NCI-H146 (cell line): ENCODE data around the gene SLC9A3.
A peak's percentile ranks its signal among the peaks of the same experiment; 100 is the strongest.

Experiments used
- DNase-seq: peaks from one replicate; lab custom pipeline; 2025; lab: John Stamatoyannopoulos, UW

The SLC9A3 gene

DNA sequence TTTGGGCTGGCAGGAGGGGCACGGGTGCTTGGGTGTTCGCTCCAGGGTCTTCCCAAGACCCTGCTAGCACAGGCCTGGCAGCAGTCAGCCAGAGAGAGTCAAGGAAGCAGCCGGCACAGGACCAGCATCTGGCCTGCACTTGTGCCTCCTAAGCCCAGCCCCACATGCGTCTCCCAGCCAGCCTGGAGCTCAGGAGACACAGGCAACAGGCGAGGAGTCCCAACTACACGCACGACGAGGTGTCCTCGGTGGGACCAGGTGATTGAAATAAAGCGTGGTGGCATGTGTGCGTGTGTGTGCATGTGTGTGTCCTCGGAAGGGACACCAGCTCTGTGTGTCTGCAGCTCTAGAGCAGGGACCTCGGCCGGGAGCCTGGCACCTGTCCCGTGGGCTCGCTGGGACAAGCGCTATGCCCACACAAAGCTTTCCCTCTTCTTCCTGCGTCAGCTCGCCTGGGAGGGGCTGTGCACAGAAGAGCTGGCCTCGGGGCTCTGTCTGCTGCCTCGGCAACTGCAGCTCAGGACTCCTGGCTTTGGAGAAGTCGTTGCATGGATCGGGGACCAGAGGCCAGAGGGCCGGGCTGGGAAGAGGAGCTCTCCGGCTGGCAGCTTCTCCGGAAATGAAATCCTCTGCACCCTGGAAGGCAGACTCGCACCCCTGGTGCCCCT, 14.7 kb upstream of the SLC9A3 start:
- DNase-seq, result no peak

DNA sequence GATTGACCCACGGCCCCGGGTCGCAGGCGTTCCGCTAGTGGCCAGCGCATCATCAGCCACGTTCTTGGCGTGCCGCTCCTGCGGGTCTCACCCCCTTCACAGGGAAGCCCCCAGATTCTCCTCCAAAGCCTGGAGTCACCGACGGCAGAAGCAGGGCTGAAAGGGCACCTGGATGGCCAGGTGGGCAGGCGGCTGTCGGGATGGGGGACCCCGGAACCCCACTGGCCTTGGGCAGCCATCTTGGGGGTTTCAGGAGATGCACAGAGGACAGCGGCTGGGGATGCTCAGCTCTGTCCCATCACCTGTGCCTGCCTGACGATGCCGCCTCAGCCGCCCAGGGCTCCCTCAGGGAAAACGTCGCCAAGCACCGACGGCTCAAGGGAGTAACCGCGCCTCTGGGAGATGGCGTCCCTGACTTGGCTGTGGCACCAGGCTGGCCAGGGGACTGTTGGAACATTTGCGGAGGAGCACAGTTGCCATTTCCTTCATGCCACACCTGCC, 14.1 kb upstream of the SLC9A3 start:
- DNase-seq, result no peak

DNA sequence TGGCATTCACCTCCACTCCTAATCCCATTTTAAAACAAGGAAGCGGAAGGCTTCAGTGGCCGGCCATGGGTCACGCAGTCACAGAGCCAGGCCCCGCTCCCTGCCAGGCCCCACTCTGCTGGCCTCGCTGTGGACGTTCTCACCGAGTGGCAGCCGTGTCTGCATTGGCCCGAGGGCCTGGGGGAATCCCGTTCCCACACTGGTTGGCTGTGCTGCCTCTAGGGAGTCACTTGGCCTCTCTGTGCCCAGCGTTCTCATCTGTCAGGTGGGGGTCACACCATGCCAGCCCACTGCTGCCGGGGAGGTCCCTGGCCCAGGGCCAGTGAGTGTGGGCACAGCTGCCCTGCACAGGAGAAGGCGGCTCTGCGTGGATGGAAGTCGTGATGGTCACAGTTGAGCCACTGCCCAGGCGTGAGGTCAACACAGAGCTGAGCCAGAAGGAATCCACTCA, 13.4 kb upstream of the SLC9A3 start:
- no peak for DNase-seq

GRCh38 chr5:537098-537497, 12.8 kb upstream of the SLC9A3 start:
- no peak for DNase-seq

DNA sequence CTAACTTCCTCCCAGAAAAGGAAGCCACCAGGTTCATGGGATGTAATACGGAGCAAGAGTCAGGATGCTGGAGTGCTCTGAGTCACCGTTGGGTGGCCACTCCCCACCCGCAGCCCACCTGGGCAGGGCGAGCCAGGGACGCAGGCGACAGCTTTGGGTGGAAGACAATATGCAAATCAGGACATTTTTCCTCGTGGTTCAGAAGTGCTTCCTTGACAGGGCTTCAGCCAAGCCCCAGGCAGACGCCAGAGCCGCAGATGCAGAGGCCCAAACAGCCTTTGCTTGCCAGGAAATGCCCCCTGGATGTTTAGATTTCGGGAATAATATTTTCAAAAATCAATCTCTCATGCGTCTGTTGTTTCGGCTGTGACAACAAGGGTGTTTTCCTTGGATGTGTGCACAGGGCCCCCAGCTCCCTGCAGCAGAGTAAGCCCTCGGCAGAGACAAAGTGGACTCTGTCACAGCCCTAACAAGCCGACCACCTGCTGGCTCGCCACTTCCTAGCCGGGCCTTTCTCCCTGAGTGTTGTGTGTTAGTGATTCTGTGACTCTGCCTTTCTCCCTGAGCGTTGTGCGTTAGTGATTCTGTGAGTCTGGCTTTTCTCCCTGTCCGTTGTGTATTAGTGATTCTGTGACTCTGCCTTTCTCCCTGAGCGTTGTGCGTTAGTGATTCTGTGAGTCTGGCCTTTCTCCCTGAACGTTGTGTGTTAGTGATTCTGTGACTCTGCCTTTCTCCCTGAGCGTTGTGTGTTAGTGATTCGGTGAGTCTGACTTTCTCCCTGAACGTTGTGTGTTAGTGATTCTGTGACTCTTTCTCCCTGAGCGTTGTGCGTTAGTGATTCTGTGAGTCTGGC, 11.8 kb upstream of the SLC9A3 start:
- no peak for DNase-seq

GRCh38 chr5:534743-535671, 10.8 kb upstream of the SLC9A3 start:
- no peak for DNase-seq

GRCh38 chr5:533955-534742, 9.9 kb upstream of the SLC9A3 start:
- no peak for DNase-seq

DNA sequence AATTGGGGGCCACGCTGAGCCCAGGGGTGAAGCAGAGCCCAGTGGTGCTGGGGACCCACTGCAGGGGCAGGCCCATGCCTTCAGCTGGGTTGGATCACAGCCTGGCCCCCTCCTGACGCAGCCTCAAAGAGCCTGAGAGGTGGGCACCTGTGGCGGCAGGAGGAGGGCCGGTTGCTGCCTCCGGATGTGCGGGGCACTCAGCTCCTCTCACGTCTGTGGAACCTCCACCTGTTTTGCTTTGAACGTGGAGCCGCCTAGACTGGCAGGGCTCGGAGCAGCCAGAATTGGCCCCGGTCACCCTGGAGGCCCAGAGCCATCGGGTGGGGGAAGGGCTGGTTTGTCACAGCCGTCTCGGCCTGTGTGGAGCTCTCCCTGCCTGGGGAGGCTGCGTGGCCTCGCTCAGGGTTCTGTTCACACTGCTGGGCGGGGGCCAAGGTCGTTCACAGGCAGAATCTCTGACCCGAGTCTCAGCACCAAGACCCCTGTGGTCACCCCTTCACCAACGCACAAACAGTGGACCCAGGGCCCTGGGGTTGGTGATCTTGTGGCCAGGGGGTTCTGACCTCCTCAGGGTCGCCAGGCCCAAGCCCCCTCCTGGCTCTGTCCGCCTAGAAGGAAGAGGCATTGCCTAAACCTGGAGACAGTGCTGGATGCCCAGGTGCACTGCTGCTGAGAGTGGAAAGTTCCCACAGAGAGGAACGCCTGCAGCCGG, 9.2 kb upstream of the SLC9A3 start:
- no peak for DNase-seq

DNA sequence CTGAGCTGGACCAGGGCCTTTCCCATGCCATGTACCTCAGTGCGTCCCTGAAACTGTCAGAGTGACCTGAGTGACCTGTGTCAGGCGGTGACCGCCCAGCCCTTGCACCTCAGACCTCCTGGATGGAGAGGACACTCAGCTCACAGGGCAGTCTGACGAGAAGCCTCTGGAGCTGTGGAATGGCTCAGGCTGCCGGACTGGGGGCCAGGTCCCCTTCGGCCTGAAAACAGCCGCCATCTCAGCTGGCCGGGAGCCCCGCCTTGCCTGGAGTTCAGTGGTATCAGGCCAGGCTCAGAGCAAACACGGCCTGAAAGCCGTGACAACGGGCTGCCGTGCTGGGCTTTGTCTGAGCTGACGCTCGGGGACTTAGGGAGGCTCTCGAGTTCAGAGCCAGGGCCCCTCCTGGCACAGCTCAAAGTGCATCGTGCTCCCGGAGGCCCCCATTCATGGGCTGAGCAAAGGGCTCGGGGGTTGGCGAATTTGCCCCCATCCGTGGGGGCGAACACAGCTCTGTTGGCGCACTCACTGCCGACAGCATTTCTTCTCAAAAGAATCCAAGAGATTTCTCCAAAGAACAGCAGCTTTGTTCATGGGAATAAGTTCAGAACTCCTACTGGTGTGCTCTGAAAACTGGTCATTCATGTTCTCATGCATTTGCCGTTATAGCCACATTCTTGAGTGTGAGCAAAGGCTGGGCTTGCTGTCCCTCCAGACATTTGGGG, 8.4 kb upstream of the SLC9A3 start:
- DNase-seq, result peak; percentile 25

DNA sequence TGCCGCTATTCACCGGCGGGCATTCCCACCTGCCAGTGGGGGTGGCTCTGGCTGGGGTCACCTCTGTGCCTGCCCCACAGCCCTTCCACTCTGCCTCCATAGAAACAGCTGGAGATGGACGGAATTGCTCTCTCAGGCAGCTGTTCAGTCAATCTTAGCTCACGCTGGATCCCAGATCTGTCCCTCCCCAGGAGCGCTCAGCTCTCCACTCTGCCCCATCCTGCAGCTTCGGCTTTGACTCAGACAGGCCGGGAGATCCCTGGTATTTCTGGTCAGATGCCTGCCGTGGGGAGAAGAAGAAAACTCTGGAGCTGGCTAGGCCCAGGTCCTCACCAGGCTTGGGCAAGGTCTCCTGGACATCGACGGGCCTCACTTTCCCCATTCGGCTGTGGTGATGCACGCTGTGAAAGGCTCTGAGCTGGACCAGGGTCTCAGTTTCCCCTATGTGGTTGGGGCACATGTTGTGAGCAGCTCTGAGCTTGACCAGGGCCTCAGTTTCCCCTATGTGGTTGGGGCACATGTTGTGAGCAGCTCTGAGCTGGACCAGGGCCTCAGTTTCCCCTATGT, 7.6 kb upstream of the SLC9A3 start:
- DNase-seq, result no peak

GRCh38 chr5:531101-531748, 7.0 kb upstream of the SLC9A3 start:
- peak; percentile 64 for DNase-seq

DNA sequence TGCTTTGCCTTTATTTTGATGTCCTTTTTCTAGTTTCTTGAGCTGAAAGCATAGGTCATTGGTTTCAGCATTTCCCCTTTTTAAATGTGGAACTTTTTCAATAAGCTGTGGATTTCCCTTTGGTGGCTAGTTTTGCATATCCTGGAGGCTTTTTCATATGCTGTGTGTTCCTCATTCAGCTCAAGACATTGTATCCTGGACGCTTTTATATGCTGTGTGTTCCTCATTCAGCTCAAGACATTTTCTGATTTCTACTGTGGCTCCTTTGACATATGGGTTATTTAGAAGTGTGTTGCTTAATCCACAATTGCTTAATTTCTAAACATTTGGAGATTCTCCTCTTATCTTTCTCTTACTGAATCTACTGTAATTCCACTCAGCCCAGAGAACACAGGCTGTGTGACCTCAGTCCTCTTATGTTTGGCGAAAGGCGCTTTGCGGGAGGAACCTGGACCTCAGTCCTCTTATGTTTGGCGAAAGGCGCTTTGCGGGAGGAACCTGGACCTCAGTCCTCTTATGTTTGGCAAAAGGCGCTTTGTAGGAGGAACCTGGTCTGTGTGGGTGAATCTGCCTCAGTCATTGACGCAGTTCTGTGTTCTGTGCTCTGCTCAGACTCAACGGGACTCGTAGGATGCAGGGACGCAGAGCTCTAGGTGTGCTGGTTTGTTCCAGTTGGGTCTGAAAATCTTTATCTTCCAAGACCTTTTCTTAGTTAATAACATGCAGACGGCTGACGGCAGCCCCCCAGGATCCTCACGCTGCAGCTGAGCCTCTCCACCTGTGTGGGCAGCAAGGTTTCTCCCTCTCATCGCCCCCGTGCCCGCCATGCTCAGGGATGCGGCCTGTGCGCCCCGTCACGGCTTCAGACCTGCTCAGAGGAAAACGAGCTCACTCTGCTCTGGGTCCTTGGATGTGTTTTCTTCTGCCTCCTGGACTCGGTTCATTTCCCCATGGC, 6.0 kb upstream of the SLC9A3 start:
- DNase-seq, result no peak

- peak; percentile 23 for DNase-seq
These were observed 4.6 kb upstream of the SLC9A3 start for GRCh38 chr5:528629-529511.

DNA sequence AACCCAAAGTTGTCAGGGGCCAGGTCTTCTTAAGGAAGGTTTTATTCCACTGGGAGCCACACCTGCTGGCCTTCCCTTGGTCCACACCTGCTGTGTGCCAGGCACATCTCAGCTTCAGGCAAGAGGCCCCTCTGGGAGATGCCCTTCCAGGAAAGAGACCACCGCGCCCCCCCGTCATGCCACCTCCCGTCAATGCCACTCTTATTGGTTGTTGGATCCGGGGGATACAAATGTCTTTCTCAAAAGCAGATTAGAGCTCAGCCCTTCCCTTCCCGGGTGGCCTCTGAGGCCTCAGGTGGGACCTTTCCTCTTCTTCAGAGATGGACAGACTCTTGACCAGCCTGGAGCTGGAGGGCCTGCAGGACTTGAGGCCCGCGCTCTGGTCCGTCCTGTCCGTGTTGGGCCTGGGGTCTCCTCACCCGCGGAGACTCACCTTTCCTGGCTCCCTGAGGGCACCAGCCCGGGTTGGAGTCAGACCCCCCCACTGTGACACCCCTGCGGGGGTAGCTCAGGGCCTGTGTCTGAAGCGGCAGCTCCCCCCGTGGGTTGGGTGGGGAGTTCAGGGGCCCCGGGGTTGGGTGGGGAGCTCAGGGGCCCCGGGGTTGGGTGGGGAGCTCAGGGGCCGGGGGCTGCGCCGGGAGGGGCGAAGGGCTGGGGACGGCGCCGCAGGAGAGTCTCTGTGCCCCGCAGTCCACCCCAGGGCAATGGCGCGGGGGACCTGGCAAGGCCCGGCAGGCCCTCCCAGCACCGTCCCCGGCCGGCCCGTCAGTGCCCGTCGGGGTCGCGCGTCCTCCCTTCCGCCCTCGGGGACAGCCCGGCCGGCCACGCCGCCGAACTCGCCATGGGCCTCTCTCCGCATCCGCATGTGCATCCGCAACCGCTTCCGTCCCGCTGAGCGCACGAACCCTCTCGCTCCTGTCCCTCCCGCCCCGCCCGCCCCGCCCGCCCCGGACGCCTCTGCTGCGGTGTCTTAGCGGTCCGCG, 3.7 kb upstream of the SLC9A3 start:
- DNase-seq, result no peak

GRCh38 chr5:526456-527088, 2.3 kb upstream of the SLC9A3 start:
- no peak for DNase-seq
